Upper lobe of left lung (tissue), 4 donors: Measurements from ENCODE around the gene MTCL1.

ENCODE experiments used
- EP300 ChIP-seq, 4 donors: sonication (generic); formaldehyde crosslinking; IDR thresholded peaks; one replicate each; pipeline ENCODE4 v1.5.1; 2017; ENCODE audit warnings: antibody characterized with exemption in 4 of 4, control low read depth in 2 of 4
- POLR2A ChIP-seq, 4 donors: fragments of 450-650 bp; IDR thresholded peaks; one replicate each; pipeline ENCODE4 v1.5.1; 2016 to 2017; ENCODE audit warnings: antibody characterized with exemption in 4 of 4, mild to moderate bottlenecking in 2 of 4
- TF ChIP-seq, protein P1 (sequence below), 6 experiments: fragments of 450-650 bp in 4 of 6; fragments of 200-600 bp in 2 of 6; sonication (generic) in 2 of 6; IDR thresholded peaks; one replicate each; pipeline ENCODE4 v1.5.1; 2016 to 2019; ENCODE audit warnings: antibody characterized with exemption in 6 of 6

- TF ChIP-seq, protein P1, sequence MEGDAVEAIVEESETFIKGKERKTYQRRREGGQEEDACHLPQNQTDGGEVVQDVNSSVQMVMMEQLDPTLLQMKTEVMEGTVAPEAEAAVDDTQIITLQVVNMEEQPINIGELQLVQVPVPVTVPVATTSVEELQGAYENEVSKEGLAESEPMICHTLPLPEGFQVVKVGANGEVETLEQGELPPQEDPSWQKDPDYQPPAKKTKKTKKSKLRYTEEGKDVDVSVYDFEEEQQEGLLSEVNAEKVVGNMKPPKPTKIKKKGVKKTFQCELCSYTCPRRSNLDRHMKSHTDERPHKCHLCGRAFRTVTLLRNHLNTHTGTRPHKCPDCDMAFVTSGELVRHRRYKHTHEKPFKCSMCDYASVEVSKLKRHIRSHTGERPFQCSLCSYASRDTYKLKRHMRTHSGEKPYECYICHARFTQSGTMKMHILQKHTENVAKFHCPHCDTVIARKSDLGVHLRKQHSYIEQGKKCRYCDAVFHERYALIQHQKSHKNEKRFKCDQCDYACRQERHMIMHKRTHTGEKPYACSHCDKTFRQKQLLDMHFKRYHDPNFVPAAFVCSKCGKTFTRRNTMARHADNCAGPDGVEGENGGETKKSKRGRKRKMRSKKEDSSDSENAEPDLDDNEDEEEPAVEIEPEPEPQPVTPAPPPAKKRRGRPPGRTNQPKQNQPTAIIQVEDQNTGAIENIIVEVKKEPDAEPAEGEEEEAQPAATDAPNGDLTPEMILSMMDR (IDR thresholded peaks at IDR 0.05), result no peak
- TF ChIP-seq EP300 (IDR thresholded peaks at IDR 0.05) (no peak), POLR2A (IDR thresholded peaks at IDR 0.05) (no peak)
These were observed 115.2 kb downstream of the MTCL1 start for GRCh38 chr18:8820396-8821082.
